Measurements from ENCODE around the gene PMP22.

PMP22 gene

GRCh38 chr17:15265131-15265530 lies at the start of gene PMP22:
PMP22 (minus strand) TSS chr17:15265326; CDS start chr17:15260727, 4,599 bp downstream.
- DNase-seq (ENCODE audit: low read depth in 3 of 3, low spot score in 1 of 3): no peak

- DNase-seq (ENCODE audit: low read depth in 3 of 3, low spot score in 1 of 3): no peak
Measured at GRCh38 chr17:15311996-15312395, 46.9 kb upstream of the PMP22 start.

DNA sequence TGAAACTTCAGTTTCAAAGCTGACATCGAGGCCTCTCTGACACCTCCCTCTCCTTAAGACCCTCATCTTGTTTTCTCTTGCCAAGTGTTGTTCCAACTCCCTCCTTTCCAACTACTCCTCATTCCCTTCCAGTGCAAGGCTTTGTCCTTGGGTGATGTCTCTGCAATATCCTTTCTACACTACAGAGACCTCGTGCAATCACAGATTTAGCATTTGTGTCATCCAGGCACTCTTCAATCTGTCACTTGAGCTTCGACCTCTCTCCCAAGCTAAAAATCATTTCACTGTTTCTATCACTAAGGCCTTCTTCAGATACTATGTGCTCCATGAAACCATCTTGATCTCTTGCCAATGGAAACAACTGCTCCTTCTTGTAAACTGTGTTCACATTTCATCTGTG lies 44.7 kb upstream of the PMP22 start:
- no peak for DNase-seq (ENCODE audit: low read depth in 3 of 3, low spot score in 1 of 3)

DNA sequence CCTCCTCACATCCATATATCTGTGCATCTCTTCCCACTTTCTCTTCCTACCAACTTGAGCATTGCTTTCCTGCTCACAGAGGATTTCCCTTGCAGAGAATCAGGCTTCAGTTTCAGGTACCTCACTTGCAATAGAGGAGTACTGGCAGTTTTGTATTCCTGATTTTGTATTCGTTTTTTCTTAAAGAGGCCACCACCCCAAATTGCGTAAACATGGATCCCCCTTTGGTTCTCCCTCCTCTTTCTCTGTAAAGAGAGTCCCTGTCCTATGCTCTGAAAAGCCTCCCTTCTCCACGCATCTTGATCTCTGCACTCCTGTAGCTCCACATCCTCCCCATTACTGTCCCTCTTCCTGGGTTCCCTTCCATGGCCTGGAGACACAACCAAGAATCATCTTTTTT lies 44.1 kb upstream of the PMP22 start:
- no peak for DNase-seq (ENCODE audit: low read depth in 3 of 3, low spot score in 1 of 3)

DNA sequence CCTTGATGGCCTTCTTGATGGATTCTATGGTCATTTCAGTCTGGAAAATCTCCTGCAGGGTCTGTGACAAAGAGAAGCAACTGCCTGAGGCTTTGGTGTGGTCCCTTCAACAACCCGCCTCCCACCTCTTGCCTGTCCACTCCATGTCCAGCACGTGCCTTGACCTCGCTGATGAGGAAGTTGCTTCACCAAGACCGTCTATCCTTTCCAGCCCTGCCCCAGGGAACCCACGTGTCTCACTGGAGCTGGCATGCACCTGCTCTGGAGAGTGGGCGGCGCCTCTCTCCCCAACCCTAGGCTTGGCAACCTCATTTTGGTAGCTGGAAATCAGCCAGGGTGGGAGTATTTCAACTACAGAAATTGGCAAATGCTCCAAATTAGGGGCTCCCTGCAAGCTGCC lies 43.6 kb upstream of the PMP22 start:
- DNase-seq (ENCODE audit: low read depth in 3 of 3, low spot score in 1 of 3): no peak

- no peak for DNase-seq (ENCODE audit: low read depth in 3 of 3, low spot score in 1 of 3)
Measured at GRCh38 chr17:15307710-15308111, 42.6 kb upstream of the PMP22 start.

- no peak for DNase-seq (ENCODE audit: low read depth in 3 of 3, low spot score in 1 of 3)
Measured at GRCh38 chr17:15303851-15304250, 38.7 kb upstream of the PMP22 start.

GRCh38 chr17:15303268-15303667 lies 38.1 kb upstream of the PMP22 start:
- DNase-seq (ENCODE audit: low read depth in 3 of 3, low spot score in 1 of 3): no peak

- DNase-seq (ENCODE audit: low read depth in 3 of 3, low spot score in 1 of 3): no peak
Measured at GRCh38 chr17:15301845-15302244, 36.7 kb upstream of the PMP22 start.

- DNase-seq (ENCODE audit: low read depth in 3 of 3, low spot score in 1 of 3): no peak
Measured at GRCh38 chr17:15298176-15298575, 33.0 kb upstream of the PMP22 start.

DNA sequence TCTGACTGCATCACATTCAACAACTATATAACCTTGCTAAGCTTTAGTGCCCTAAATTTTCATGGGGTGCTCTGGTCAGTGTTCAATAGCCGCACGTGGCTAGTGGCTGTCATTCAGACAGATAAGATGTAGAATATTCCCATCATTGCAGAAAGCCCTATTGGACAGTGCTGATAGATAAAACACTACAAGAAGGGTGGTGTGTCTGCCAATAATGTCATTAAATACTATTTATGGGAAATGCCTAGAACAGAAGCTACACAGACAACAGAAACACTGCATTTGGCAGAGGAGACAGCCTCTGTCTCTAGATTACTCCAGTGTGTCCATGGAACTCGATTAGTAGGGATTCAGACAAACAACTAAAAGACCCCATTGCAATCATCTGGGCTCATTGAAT lies 28.4 kb upstream of the PMP22 start:
- no peak for DNase-seq (ENCODE audit: low read depth in 3 of 3, low spot score in 1 of 3)

- DNase-seq (ENCODE audit: low read depth in 3 of 3, low spot score in 1 of 3): no peak
Measured at GRCh38 chr17:15291674-15292361, 26.7 kb upstream of the PMP22 start.

DNA sequence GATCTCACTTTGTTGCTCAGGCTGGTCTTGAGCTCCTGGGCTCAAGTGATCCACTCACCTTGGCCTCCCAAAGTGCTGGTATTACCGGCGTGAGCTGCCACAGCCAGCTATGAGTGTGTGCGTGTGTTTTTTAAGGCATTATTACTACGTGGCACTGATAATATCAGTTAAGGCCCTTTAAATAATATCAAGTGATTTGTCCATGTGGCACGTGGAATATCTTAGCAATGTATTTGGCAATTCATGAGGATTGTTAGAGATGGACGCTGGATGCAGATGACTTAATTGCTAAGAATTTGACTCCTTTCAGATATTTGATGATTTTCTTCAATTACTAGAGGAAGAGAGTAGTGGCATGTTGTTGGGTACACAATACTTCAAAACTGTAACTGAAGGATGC lies 25.5 kb upstream of the PMP22 start:
- no peak for DNase-seq (ENCODE audit: low read depth in 3 of 3, low spot score in 1 of 3)

- no peak for DNase-seq (ENCODE audit: low read depth in 3 of 3, low spot score in 1 of 3)
Measured at GRCh38 chr17:15289285-15290183, 24.4 kb upstream of the PMP22 start.

GRCh38 chr17:15288859-15289258 lies 23.7 kb upstream of the PMP22 start:
- no peak for DNase-seq (ENCODE audit: low read depth in 3 of 3, low spot score in 1 of 3)

GRCh38 chr17:15287538-15288267 lies 22.6 kb upstream of the PMP22 start:
- no peak for DNase-seq (ENCODE audit: low read depth in 3 of 3, low spot score in 1 of 3)

DNA sequence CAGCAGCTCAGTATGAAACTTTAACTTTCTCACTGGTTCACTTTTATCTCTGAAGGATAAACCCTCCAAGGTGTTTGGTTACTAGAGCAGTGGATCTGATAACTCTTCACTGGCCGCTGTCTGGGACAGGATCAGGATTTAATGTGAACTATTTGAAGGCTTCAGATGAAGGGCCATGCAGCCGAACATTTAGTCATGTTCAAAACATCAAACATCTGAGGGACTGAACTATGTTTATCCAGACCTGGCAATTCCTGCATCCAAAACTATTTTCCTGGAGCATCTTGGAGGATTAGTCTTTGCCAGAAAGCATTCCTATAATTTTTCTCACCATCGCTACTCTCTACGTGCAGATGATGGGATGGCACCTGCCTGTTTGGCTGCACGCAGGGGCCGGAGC lies 20.3 kb upstream of the PMP22 start:
- DNase-seq (ENCODE audit: low read depth in 3 of 3, low spot score in 1 of 3): no peak

DNA sequence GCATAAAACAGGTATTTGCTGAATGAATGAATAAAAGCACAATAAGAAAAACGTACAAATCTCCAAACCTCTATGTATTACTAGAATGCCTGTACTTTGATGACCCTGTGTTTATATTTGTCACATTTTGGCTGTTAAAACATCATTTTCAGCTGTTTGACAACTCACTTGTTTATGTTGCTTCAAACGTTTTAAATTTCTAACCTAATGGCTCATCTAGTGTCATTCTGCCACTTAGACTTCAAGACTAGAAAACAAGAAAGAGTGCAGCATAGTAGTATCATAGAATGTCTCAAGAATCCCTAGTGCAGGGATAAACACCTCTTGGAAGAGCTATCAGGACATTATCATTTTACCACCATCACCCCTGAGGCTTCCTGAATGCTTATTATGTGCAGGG lies 19.4 kb upstream of the PMP22 start:
- no peak for DNase-seq (ENCODE audit: low read depth in 3 of 3, low spot score in 1 of 3)

DNA sequence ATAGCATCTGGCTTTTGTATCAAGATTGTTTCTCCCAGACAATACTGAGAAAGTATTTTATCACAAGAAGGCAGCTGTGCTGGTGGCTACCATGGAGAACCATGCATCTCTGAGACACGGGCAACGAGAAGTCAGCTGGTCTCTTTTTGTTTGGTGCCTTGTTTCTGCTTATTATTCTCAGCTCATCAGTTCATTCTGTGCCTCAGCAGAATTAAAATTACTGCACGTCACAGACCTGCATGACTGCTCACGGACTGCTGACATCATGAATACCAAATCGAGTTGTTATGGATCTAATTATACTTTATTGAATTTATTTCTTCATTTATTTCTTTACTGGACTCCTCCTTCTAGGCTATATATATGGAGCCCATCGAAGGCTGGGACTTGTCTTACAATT lies 19.0 kb upstream of the PMP22 start:
- DNase-seq (ENCODE audit: low read depth in 3 of 3, low spot score in 1 of 3): no peak

DNA sequence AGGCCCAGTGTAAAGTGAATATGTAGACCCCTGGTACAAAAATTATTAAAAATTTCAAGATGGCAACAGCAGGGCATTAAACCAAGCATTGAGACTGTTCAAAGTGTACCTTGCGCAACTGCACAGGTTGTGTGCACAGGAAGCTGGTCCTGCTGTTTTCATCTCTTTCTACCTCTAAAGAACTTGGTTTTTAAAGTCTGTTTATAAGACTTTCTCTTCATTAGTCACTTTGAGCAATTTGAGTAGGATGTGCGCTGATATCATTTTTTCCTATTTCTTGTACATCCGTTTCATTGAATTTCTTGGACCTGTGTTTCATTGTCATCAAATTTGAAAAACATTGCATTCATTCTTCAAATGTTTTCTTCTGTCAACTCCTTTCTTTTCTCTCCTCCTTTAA lies 16.8 kb upstream of the PMP22 start:
- no peak for DNase-seq (ENCODE audit: low read depth in 3 of 3, low spot score in 1 of 3)

- no peak for DNase-seq (ENCODE audit: low read depth in 3 of 3, low spot score in 1 of 3)
Measured at GRCh38 chr17:15278924-15279477, 13.9 kb upstream of the PMP22 start.

DNA sequence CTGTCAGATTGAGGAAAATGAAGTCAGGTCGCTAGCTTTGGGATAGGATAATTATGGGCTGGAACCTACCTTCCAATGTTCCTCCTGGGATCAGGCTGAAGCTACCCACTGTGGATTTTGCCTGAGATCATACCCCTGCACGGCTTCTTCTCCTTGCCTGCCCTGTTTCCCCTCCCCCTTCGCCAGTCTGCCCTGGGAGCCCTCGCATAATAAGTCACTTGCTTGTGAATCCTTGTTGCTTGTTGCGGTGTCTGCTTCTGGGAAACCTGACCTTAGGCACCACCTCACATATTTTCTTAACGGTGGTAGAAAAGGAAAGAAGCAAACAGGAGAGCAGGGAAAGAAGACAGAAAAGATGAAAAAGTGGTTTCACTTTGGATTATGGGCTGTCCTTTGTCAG lies 13.3 kb upstream of the PMP22 start:
- DNase-seq (ENCODE audit: low read depth in 3 of 3, low spot score in 1 of 3): no peak

Data from stimulated activated CD4-positive, alpha-beta T cell treated with anti-CD3 and anti-CD28 coated beads, TNF-alpha, amount 100 ng/mL, for 1 hour (primary cell).